PC-3 (cell line): ENCODE measurements around the gene MGP. TPM values are rescaled to one million over a fixed set of nuclear protein-coding genes. Genes with fewer than 3 reads are reported as not detected.

Source experiments
- ATAC-seq: fragments of 200-7000 bp; cut with Tn5 transposase; 2 replicates; pipeline ENCODE4 v1.9.1; 2020; ENCODE audit warnings: mild to moderate bottlenecking, moderate library complexity
- BruUV-seq: library from RNA; stranded (reverse); fragments of 400-500 nt; replicated peaks from 2 replicates; lab custom pipeline; 2021; lab: Mats Ljungman, UMichigan
- CTCF ChIA-PET: fragments of 300-600 bp; sonication (Branson Sonifier 250); formaldehyde crosslinking; loops from one replicate; lab custom pipeline; 2022; ENCODE audit warnings: antibody characterized with exemption; lab: Charles Lee
- POLR2A ChIA-PET: fragments of 300-600 bp; sonication (Branson Sonifier 250); formaldehyde crosslinking; loops from one replicate; lab custom pipeline; 2022; ENCODE audit warnings: antibody characterized with exemption; ENCODE audit not compliant: unreplicated experiment; lab: Charles Lee
- DNase-seq: peaks from one replicate; pipeline ENCODE4 v3.0.0-alpha.2; 2015
- H2AFZ ChIP-seq: fragments of 300-600 bp; sonication (generic); 2 replicates; pipeline ENCODE4 v1.6.0; 2016; ENCODE audit warnings: antibody characterized with exemption, low read length
- H3F3A ChIP-seq: fragments of 300-600 bp; sonication (generic); one replicate; pipeline ENCODE4 v1.6.0; 2017; ENCODE audit warnings: antibody characterized with exemption, low read length, control low read depth, mild to moderate bottlenecking; ENCODE audit not compliant: unreplicated experiment
- H3K27ac ChIP-seq: fragments of 300-600 bp; sonication (generic); 2 replicates; pipeline ENCODE4 v1.5.1; 2016; ENCODE audit warnings: mild to moderate bottlenecking, low read length
- H3K27me3 ChIP-seq: fragments of 300-600 bp; sonication (generic); 2 replicates; pipeline ENCODE4 v1.6.1; 2016; ENCODE audit warnings: low read length, mixed read lengths
- H3K36me3 ChIP-seq: fragments of 300-600 bp; sonication (generic); 2 replicates; pipeline ENCODE4 v1.6.1; 2016; ENCODE audit warnings: low read depth, mixed run types, low read length, mixed read lengths
- H3K4me1 ChIP-seq: fragments of 300-600 bp; sonication (generic); 2 replicates; pipeline ENCODE4 v1.5.1; 2016; ENCODE audit warnings: low read length; ENCODE audit not compliant: insufficient read depth
- H3K4me2 ChIP-seq: fragments of 300-600 bp; sonication (generic); 2 replicates; pipeline ENCODE4 v1.6.0; 2016; ENCODE audit warnings: low read length
- H3K4me3 ChIP-seq: fragments of 300-600 bp; sonication (generic); 2 replicates; pipeline ENCODE4 v1.5.1; 2016; ENCODE audit warnings: mild to moderate bottlenecking, low read length, mixed read lengths
- H3K79me2 ChIP-seq: fragments of 300-600 bp; sonication (generic); 2 replicates; pipeline ENCODE4 v1.6.1; 2017; ENCODE audit warnings: low read length, mixed read lengths
- H3K9ac ChIP-seq: fragments of 300-600 bp; sonication (generic); 2 replicates; pipeline ENCODE4 v1.6.0; 2016; ENCODE audit warnings: mild to moderate bottlenecking, low read length
- H3K9me2 ChIP-seq: fragments of 300-600 bp; sonication (generic); replicated peaks from 2 replicates; pipeline ENCODE4 v1.6.1; 2016; ENCODE audit warnings: mixed run types, low read length, mixed read lengths
- H3K9me3 ChIP-seq: fragments of 300-600 bp; sonication (generic); 2 replicates; pipeline ENCODE4 v1.6.1; 2016; ENCODE audit warnings: low read length, mixed read lengths
- H4K20me1 ChIP-seq: fragments of 300-600 bp; sonication (generic); 2 replicates; pipeline ENCODE4 v1.6.1; 2016; ENCODE audit warnings: low read length, mixed read lengths
- EZH2 ChIP-seq: fragments of 300-600 bp; sonication (generic); IDR thresholded peaks from one replicate; pipeline ENCODE4 v1.6.1; 2017; ENCODE audit warnings: antibody characterized with exemption, mild to moderate bottlenecking, low read length; ENCODE audit not compliant: unreplicated experiment
- EZH2phosphoT487 ChIP-seq: fragments of 300-600 bp; sonication (generic); IDR thresholded peaks from 2 replicates; pipeline ENCODE4 v1.6.1; 2018; ENCODE audit warnings: mild to moderate bottlenecking, antibody characterized with exemption, low read length, borderline replicate concordance
- intact Hi-C: fragments of 100-400 bp; cut with micrococcal nuclease; formaldehyde crosslinking; loops from 2 replicates; pipeline ENCODE4 v1.9.0; 2023
- total RNA-seq: library from RNA; depleted of rRNA; stranded (reverse); fragments of >200 nt; gene quantifications from 2 replicates; pipeline ENCODE4 v1.2.3, GENCODE V29; 2014
- TF ChIP-seq, protein P1 (sequence below): fragments of 300-600 bp; sonication (generic); conservative IDR thresholded peaks from 2 replicates; pipeline ENCODE4 v1.5.1; 2017; ENCODE audit warnings: antibody characterized with exemption, low read depth, mild to moderate bottlenecking, low read length

Gene MGP
- total RNA-seq, 1 experiment from 2014 or later, result 0.22 TPM

GRCh38 chr12:14902465-14902864 lies 16.8 kb upstream of the MGP start:
- no peaks in the 10 kb centered on the region for H4K20me1 ChIP-seq
- ATAC-seq (no peak), DNase-seq (no peak)
- H3K9me3 ChIP-seq, result no peaks in the 10 kb centered on the region
- no peaks in the 10 kb centered on the region for H3K9me2 ChIP-seq
- TF ChIP-seq EZH2phosphoT487 (no peak), EZH2 (no peak)
- TF ChIP-seq, protein P1, sequence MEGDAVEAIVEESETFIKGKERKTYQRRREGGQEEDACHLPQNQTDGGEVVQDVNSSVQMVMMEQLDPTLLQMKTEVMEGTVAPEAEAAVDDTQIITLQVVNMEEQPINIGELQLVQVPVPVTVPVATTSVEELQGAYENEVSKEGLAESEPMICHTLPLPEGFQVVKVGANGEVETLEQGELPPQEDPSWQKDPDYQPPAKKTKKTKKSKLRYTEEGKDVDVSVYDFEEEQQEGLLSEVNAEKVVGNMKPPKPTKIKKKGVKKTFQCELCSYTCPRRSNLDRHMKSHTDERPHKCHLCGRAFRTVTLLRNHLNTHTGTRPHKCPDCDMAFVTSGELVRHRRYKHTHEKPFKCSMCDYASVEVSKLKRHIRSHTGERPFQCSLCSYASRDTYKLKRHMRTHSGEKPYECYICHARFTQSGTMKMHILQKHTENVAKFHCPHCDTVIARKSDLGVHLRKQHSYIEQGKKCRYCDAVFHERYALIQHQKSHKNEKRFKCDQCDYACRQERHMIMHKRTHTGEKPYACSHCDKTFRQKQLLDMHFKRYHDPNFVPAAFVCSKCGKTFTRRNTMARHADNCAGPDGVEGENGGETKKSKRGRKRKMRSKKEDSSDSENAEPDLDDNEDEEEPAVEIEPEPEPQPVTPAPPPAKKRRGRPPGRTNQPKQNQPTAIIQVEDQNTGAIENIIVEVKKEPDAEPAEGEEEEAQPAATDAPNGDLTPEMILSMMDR, result no peak
- ChIA-PET CTCF (no interaction called here), POLR2A (no interaction called here)
- no peak overlapping the region for H3K9ac ChIP-seq
- intact Hi-C loops, result no loop called here
- no peaks in the 10 kb centered on the region for H3K27me3 ChIP-seq
- H3K4me2 ChIP-seq, result no peak overlapping the region
- no peaks in the 10 kb centered on the region for H3K79me2 ChIP-seq
- no peaks in the 10 kb centered on the region for H3K4me1 ChIP-seq
- H3K27ac ChIP-seq, result no peak overlapping the region
- no TSS peak for BruUV-seq
- H3K36me3 ChIP-seq, result no peaks in the 10 kb centered on the region
- no peak overlapping the region for H2AFZ ChIP-seq
- no peak overlapping the region for H3K4me3 ChIP-seq
- H3F3A ChIP-seq, result no peaks in the 10 kb centered on the region

- H2AFZ ChIP-seq, result no peak overlapping the region
- H3K9me2 ChIP-seq, result no peaks in the 10 kb centered on the region
- H3K36me3 ChIP-seq, result no peaks in the 10 kb centered on the region
- H3K9me3 ChIP-seq, result no peaks in the 10 kb centered on the region
- no peak overlapping the region for H3K4me3 ChIP-seq
- no peaks in the 10 kb centered on the region for H3K79me2 ChIP-seq
- TF ChIP-seq EZH2phosphoT487, result no peak
- TF ChIP-seq EZH2, result no peak
- TF ChIP-seq, protein P1, result 0 out of 2 replicates have a peak, but pooled peaks have one; percentile 9
- H3K4me1 ChIP-seq, result no peaks in the 10 kb centered on the region
- intact Hi-C loops, result no loop called here
- ATAC-seq (no peak), DNase-seq (peak; percentile 1)
- ChIA-PET CTCF (no interaction called here), POLR2A (no interaction called here)
- no peak overlapping the region for H3K27ac ChIP-seq
- H4K20me1 ChIP-seq, result no peaks in the 10 kb centered on the region
- H3K9ac ChIP-seq, result no peak overlapping the region
- no peak overlapping the region for H3K4me2 ChIP-seq
- no peaks in the 10 kb centered on the region for H3K27me3 ChIP-seq
- H3F3A ChIP-seq, result no peaks in the 10 kb centered on the region
- no TSS peak for BruUV-seq
Observed at GRCh38 chr12:14901228-14901562, 15.5 kb upstream of the MGP start.

DNA sequence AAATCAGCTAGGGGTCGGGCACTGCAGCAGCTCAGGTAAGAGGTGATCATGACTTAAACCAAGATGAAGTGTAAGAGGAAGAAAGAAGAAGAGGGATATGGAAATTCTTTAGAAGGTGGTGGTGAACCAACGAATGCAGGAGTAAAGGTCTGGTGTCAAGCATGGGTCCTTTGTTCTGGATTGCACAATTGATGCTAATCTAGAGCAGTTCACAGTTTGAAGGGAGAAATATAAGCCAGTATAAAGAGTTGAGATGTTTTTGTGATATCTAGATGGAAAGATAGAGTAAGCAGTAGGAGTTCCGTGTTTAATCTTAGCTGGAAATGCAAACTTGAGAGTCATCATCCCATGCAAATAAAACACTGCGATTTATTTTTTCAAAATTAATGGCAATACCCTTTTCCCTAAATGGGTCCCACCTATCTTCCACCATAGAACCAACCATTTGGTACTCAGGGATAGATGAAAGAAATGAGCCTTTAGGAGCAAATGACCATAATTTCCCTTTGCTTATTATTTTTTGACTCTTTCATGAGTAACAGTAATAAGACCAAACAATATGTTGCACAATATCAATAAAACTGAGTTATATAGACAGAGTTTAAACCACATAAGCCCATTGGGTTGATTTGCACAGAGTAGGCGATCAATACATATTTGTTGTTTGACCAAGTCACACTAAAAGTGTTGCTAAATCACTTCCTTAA lies 15.0 kb upstream of the MGP start:
- Histone ChIP-seq H3K4me2 (no peak overlapping the region), H3K9me2 (no peaks in the 10 kb centered on the region), H3K4me1 (no peaks in the 10 kb centered on the region), H2AFZ (no peak overlapping the region), H3F3A (no peaks in the 10 kb centered on the region), H4K20me1 (no peaks in the 10 kb centered on the region), H3K9ac (no peak overlapping the region), H3K27me3 (no peaks in the 10 kb centered on the region), H3K36me3 (no peaks in the 10 kb centered on the region), H3K79me2 (no peaks in the 10 kb centered on the region), H3K27ac (no peak overlapping the region), H3K4me3 (no peak overlapping the region), H3K9me3 (no peaks in the 10 kb centered on the region)
- TF ChIP-seq, protein P1, result no peak
- no peak for TF ChIP-seq EZH2phosphoT487
- no peak for TF ChIP-seq EZH2
- ATAC-seq (no peak), DNase-seq (no peak)
- ChIA-PET POLR2A (no interaction called here), CTCF (interaction anchor here (0.6 kb wide), 1 partner anchor 95 kb away, joined by 8 read pairs; no protein-coding TSS in a partner anchor)
- intact Hi-C loops, result no loop called here
- no TSS peak for BruUV-seq
